GM20000 (cell line): Measurements from ENCODE around the gene STKLD1.
"Not testable (repeated sequence)": the region's sequence is repeated elsewhere in the genome, so short reads cannot be mapped to it uniquely, and the experiment has no call there.

Experiments
- DNase-seq: peaks from one replicate; pipeline ENCODE4 v3.0.0; 2012; ENCODE audit warnings: low spot score
- CTCF ChIP-seq: IDR thresholded peaks from 2 replicates; pipeline ENCODE4 v1.5.1; 2012; ENCODE audit warnings: mild to moderate bottlenecking, control low read depth; ENCODE audit errors: extremely low read depth, missing control alignments

Gene STKLD1

GRCh38 chr9:133375116-133375723 is 946 bp upstream of the STKLD1 start:
- no peak for TF ChIP-seq CTCF
- DNase-seq = peak; percentile 61

GRCh38 chr9:133377280-133377679 is 1.1 kb downstream of the STKLD1 start:
- not testable (repeated sequence) for DNase-seq

GRCh38 chr9:133377721-133378216 is 1.6 kb downstream of the STKLD1 start:
- no peak for DNase-seq
- TF ChIP-seq CTCF = no peak

GRCh38 chr9:133378408-133378962 is 2.3 kb downstream of the STKLD1 start:
- DNase-seq = no peak
- TF ChIP-seq CTCF = no peak

- DNase-seq = no peak
- TF ChIP-seq CTCF = no peak
Observed at GRCh38 chr9:133379153-133380086, 3.3 kb downstream of the STKLD1 start.

GRCh38 chr9:133380734-133381133 is 4.6 kb downstream of the STKLD1 start:
- TF ChIP-seq CTCF = no peak
- DNase-seq = no peak

- DNase-seq = no peak
- no peak for TF ChIP-seq CTCF
Observed at GRCh38 chr9:133382507-133383141, 6.5 kb downstream of the STKLD1 start.
